GM18909 (cell line): ENCODE data around the gene SNX33.
"Not testable (repeated sequence)": the region's sequence is repeated elsewhere in the genome, so short reads cannot be mapped to it uniquely, and the experiment has no call there.

Source experiments
- ATAC-seq: cut with Tn5 transposase; IDR thresholded peaks from one replicate; pipeline ENCODE4 v1.9.1; 2021; ENCODE audit warnings: mild to moderate bottlenecking; ENCODE audit not compliant: unreplicated experiment, poor library complexity

The SNX33 gene

GRCh38 chr15:75680007-75680789 is 32.5 kb downstream of the SNX33 start:
- ATAC-seq = no peak

- ATAC-seq = no peak
These were observed 34.7 kb downstream of the SNX33 start for GRCh38 chr15:75682181-75683135.

- ATAC-seq = peak; percentile 55
These were observed 36.1 kb downstream of the SNX33 start for GRCh38 chr15:75683646-75684312.

- ATAC-seq = no peak
These were observed 36.9 kb downstream of the SNX33 start for GRCh38 chr15:75684648-75685047.

- no peak for ATAC-seq
These were observed 37.5 kb downstream of the SNX33 start for GRCh38 chr15:75685195-75685594.

GRCh38 chr15:75686212-75686642 is 38.5 kb downstream of the SNX33 start:
- peak; percentile 57 for ATAC-seq

GRCh38 chr15:75687486-75688277 is 40.0 kb downstream of the SNX33 start:
- ATAC-seq = no peak

GRCh38 chr15:75688278-75688557 is 40.5 kb downstream of the SNX33 start:
- ATAC-seq = no peak

- ATAC-seq = no peak
These were observed 41.1 kb downstream of the SNX33 start for GRCh38 chr15:75688831-75689230.

- ATAC-seq = not testable (repeated sequence)
These were observed 41.7 kb downstream of the SNX33 start for GRCh38 chr15:75689429-75689828.

GRCh38 chr15:75692311-75692710 is 44.6 kb downstream of the SNX33 start:
- not testable (repeated sequence) for ATAC-seq

GRCh38 chr15:75693028-75693427 is 45.3 kb downstream of the SNX33 start:
- not testable (repeated sequence) for ATAC-seq

GRCh38 chr15:75693501-75694240 is 46.0 kb downstream of the SNX33 start:
- no peak for ATAC-seq

- ATAC-seq = no peak
These were observed 46.8 kb downstream of the SNX33 start for GRCh38 chr15:75694241-75695182.

- ATAC-seq = no peak
These were observed 47.5 kb downstream of the SNX33 start for GRCh38 chr15:75695220-75695619.

GRCh38 chr15:75695634-75696310 is 48.1 kb downstream of the SNX33 start:
- no peak for ATAC-seq

- no peak for ATAC-seq
These were observed 48.6 kb downstream of the SNX33 start for GRCh38 chr15:75696311-75696720.

- no peak for ATAC-seq
These were observed 49.1 kb downstream of the SNX33 start for GRCh38 chr15:75696854-75697259.
